IgD-negative memory B cell (primary cell): Measurements from ENCODE around the gene SH3BP5L. TPM values are rescaled to one million over a fixed set of nuclear protein-coding genes. Genes with fewer than 3 reads are reported as not detected.

Experiments used
- H3K27ac Mint-ChIP-seq, 3 donors: one replicate each; pipeline ENCODE4 v1.8.0; 2020 to 2022; ENCODE audit warnings: mild to moderate bottlenecking in 3 of 3, mixed read lengths in 3 of 3, moderate library complexity in 1 of 3
- H3K27me3 Mint-ChIP-seq: one replicate; pipeline ENCODE4 v1.8.0; 2021; ENCODE audit warnings: mixed read lengths
- H3K36me3 Mint-ChIP-seq: one replicate; pipeline ENCODE4 v1.8.0; 2020; ENCODE audit warnings: mild to moderate bottlenecking, mixed read lengths
- H3K4me1 Mint-ChIP-seq, 3 donors: one replicate each; pipeline ENCODE4 v1.8.0; 2020 to 2022; ENCODE audit warnings: mixed read lengths in 3 of 3, mild to moderate bottlenecking in 1 of 3
- H3K4me3 Mint-ChIP-seq, 4 donors: one replicate each; pipeline ENCODE4 v1.8.0; 2020 to 2022; ENCODE audit warnings: mild to moderate bottlenecking in 4 of 4, mixed read lengths in 4 of 4, moderate library complexity in 3 of 4
- H3K9me3 Mint-ChIP-seq, 3 donors: one replicate each; pipeline ENCODE4 v1.8.0; 2020 to 2021; ENCODE audit warnings: mixed read lengths in 3 of 3, mild to moderate bottlenecking in 1 of 3
- polyA plus RNA-seq: library from polyadenylated mRNA; unstranded; fragments of 300-500 nt; fragmentation: Illumina TruSeq; gene quantifications from one replicate; pipeline ENCODE4 v1.2.3, GENCODE V29; 2021

Gene SH3BP5L
- polyA plus RNA-seq, 1 donor from 2014 or later: 4.9 TPM

DNA sequence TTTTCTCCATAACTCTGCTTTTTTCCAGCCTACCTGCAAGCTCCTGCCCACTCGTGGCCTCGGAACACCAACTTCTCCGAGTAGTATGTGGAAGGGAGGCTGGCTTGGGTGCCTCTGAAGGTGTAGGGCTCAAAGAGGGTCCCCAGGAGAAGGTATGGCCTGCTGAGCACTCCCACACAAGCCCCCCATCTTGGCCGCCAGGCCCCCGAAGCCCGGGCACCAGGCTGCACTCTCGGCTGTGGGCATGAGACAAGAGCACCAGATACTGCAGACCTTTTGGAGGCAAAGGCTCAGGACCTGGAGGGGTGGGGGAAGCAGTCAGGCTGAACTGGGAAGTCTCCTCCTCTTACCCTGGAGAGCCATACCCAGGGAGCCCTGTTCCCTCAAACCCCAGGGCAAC lies 31.5 kb upstream of the SH3BP5L start:
- no peaks in the 10 kb centered on the region for H3K36me3 Mint-ChIP-seq
- H3K4me3 Mint-ChIP-seq: peak overlapping the region in 2 of 4 donors; percentile 97 to 100
- H3K4me1 Mint-ChIP-seq: peaks cover 20 to 39% (median 22%) of the 10 kb centered on the region in 3 donors
- H3K27me3 Mint-ChIP-seq: no peaks in the 10 kb centered on the region
- H3K9me3 Mint-ChIP-seq: no peaks in the 10 kb centered on the region
- H3K27ac Mint-ChIP-seq: peak overlapping the region in 2 of 3 donors; percentile 34 to 91

DNA sequence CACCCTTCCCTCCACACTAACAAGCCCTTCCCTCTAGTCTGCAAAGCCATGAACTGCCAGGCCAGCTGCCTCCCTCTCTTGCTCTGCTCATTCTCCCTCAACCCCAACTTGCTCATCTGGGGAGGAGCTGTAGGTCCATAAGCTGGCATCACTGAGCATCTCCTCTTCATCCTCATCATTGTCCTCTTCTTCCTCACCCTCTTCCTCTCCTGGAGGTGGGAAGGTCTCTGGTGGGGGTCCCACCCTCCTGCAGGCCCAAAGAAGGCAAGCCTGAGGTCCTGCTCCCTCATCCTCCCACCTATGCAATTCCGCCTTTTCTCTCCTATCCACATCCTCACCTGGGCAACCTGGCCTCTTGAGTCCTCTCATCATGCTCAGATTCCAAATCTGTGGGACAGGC lies 30.5 kb upstream of the SH3BP5L start:
- Mint-ChIP-seq H3K27ac (peak overlapping the region in 2 of 3 donors; percentile 33 to 79), H3K4me3 (peak overlapping the region in 1 of 4 donors; percentile 4), H3K27me3 (no peaks in the 10 kb centered on the region), H3K4me1 (peaks cover 19 to 32% (median 22%) of the 10 kb centered on the region in 3 donors), H3K36me3 (no peaks in the 10 kb centered on the region), H3K9me3 (no peaks in the 10 kb centered on the region)

DNA sequence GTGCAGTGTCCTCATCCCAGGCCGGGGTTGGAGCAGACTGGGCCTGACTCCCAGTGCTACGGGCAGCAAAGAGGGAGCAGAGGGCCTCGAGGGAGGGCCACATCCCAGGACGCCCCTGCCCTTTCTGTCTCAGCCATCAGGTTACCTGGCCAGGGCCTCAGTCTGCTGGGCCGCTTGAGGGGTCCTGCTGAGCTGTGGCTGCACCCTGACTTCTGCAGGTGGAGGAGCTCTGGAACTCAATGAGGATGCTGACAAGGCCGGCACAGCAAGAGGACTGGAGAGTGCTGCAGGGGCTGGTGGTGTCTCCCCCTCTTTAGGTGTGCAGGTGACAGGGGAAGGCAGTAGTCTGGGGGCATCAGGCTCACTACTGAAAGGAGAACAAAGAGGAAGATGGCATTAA lies 29.9 kb upstream of the SH3BP5L start:
- H3K27ac Mint-ChIP-seq: peak overlapping the region in 1 of 3 donors; percentile 53
- peaks cover 19 to 32% (median 22%) of the 10 kb centered on the region in 3 donors for H3K4me1 Mint-ChIP-seq
- H3K9me3 Mint-ChIP-seq: no peaks in the 10 kb centered on the region
- no peaks in the 10 kb centered on the region for H3K36me3 Mint-ChIP-seq
- H3K27me3 Mint-ChIP-seq: no peaks in the 10 kb centered on the region
- peak overlapping the region in 1 of 4 donors; percentile 30 for H3K4me3 Mint-ChIP-seq

DNA sequence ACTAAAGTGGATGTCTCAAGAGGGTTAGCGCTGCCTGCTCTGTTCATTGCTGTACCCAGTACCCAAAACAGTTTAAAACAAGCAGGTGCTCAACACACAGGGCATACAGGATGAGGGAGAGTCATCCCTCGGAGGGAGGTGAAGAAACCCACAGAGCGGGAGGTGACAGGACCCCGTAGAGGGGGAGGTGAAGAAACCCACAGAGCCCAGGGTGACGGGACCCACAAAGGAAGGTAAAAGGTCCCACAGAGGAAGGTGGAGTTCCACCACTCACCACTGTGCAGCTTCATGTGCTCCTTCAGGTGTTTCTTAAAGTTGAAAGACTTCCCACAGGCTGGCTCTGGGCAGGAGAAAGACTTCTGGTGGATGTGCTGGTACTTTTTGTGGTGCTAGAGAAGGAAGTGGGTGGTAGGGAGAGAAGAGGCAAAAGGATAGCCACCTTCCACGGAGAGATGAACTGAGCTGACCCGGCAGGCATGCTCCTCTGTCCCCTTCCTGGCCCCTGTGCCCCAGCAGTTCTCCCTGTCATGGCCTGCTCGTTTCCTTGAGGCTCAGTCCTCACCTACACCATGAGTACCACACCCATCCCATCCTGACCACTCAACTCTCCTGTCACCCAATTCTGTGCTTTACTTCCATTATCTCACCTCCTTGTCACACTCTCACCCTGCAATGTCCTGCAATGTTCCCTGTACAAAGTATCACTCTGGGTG lies 28.1 kb upstream of the SH3BP5L start:
- no peaks in the 10 kb centered on the region for H3K9me3 Mint-ChIP-seq
- peaks cover 9 to 23% (median 15%) of the 10 kb centered on the region in 3 donors for H3K4me1 Mint-ChIP-seq
- no peaks in the 10 kb centered on the region for H3K27me3 Mint-ChIP-seq
- H3K4me3 Mint-ChIP-seq: no peak overlapping the region
- peaks cover 3% of the 10 kb centered on the region for H3K36me3 Mint-ChIP-seq
- H3K27ac Mint-ChIP-seq: peak overlapping the region in 1 of 3 donors; percentile 85

DNA sequence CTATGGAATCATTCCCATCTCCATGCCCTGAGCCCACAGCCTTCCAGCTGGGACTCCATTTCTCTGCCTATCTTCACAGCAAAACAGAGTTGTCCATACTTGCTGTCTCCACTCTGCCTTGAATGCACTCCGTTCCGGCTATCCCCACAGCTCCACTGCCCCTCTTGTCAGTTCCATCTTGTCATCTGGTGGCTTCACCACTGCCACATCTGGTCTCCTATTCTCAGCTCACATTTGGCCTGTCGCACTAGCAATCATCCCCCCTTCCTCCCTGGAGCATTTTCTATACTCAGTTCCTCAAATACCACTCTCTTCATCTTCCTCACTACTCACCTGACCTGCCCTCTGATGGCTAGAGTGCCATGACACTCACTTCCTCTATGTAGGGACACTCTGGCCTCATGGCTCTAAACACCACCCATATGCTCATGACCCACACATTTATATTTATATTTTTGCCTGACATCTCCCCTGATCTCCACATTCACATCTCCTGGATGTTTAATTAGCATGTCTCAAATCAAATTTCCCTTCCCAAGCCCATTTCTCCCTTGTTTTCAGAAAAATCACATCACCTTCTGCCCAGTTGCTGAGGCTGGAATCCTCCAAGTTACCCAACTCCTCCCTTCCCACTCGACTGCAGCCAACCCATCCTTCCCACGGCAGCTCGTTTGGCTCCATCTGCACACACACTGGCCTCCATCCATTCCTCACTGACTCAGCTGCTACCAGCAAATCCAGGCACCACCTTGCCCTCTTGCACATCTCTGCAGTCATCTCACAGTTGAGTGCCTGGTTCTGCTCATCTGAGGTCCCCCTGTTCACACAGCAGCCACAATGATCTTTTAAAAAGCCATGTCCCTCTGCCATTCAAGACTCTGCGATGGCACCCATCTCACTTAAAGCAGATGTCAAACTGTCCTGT lies 27.0 kb upstream of the SH3BP5L start:
- Mint-ChIP-seq H3K27ac (no peak overlapping the region), H3K9me3 (no peaks in the 10 kb centered on the region), H3K36me3 (peaks cover 4% of the 10 kb centered on the region), H3K4me1 (peaks cover 4 to 18% (median 10%) of the 10 kb centered on the region in 3 donors), H3K27me3 (no peaks in the 10 kb centered on the region), H3K4me3 (no peak overlapping the region)

DNA sequence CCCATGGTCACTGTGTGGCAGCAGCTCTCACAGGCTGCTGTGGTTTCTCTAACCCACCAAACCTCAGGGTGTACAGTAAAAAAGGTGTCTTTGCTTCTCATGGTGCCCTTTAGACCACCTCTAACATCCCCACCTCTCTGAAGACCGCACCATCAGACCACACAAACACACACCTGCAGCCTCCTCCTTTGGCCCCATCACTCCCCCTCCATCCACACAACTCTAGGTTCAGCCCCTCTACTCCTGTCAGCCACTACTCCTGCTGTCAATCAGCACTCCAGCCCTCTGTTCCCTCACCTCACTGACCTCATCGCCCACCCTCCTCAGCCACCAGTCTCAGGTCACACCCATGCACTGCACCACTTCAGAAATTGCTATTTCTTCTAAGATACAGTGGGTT lies 25.7 kb upstream of the SH3BP5L start:
- H3K36me3 Mint-ChIP-seq: peaks cover 5% of the 10 kb centered on the region
- H3K4me3 Mint-ChIP-seq: no peak overlapping the region
- peaks cover 4 to 11% (median 5%) of the 10 kb centered on the region in 3 donors for H3K4me1 Mint-ChIP-seq
- H3K27ac Mint-ChIP-seq: no peak overlapping the region
- H3K9me3 Mint-ChIP-seq: no peaks in the 10 kb centered on the region
- H3K27me3 Mint-ChIP-seq: no peaks in the 10 kb centered on the region

DNA sequence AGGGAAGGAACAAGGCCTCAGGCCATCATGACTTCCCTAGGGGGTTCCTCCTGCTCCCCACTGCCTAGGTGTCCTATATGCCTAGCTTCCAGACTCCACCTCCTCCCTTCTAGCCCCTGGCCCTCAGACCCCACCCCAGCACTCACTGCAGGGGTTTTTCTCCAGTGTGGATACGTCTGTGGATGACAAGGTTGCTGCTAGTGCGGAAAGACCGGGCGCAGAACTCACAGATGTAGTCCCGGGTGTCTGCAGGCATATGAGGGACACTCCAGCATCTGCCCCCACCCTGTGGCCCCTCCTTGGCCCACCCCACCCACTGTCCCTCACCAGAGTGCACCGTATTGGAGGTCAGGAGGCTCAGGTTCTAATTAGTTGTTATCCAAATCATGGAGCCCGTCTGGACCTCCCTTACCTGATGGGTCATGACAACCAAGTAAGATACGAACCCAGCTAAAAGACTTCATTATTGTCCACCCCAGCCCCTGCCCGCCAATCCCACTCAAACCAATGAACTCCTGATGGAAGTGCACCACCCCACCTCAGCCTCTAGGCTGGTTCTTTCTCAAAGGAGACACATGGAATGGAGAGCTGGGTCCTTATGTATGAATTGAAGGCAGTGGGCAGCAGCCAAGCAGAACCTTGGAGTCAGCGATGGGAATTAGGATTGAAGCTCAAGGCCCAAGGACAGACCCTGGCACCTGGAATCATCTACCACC lies 25.0 kb upstream of the SH3BP5L start:
- Mint-ChIP-seq H3K27me3 (no peaks in the 10 kb centered on the region), H3K27ac (no peak overlapping the region), H3K4me1 (peaks cover 4 to 11% (median 5%) of the 10 kb centered on the region in 3 donors), H3K9me3 (no peaks in the 10 kb centered on the region), H3K36me3 (peaks cover 7% of the 10 kb centered on the region), H3K4me3 (no peak overlapping the region)

DNA sequence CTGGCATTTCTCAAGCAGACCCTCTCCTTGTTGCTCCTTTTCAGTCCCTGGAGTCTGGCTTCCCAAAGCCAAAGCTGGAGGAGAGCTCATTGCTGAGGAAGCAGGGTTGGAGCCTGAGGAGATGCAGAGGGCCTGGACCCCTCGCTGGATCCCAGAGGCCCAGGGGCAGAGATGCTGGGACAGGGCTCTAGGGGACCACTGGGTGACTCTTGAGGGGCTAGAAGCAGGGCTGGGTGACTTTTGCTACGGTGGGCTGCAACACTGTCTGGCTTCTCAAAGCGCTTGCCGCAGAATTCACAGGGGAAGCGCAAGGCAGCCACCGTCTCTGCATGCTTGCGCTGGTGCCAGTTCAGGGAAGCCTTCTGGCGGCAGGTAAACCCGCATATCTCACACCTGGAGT lies 24.4 kb upstream of the SH3BP5L start:
- H3K9me3 Mint-ChIP-seq: no peaks in the 10 kb centered on the region
- H3K4me3 Mint-ChIP-seq: no peak overlapping the region
- H3K36me3 Mint-ChIP-seq: peaks cover 8% of the 10 kb centered on the region
- H3K27me3 Mint-ChIP-seq: no peaks in the 10 kb centered on the region
- H3K4me1 Mint-ChIP-seq: peaks cover 4 to 11% (median 5%) of the 10 kb centered on the region in 3 donors
- no peak overlapping the region for H3K27ac Mint-ChIP-seq

DNA sequence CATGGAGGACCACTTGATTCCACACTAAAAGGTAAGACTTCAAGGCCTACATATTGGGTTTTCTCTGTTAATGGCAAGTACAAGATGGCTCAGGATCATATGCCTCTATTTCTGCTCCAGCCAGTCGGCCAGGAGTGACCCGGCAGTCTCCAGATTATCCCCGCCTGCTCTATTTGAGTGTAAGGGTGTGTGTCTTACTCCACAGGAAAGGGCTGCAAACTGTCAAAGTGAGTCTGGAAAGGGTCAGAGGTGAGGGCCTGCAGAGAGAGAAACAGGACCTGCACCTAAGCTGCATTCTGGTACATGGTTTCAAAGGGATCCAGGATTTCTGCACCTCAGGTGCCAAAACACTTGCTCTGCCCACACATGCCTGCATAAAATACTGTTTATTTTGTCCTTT lies 23.9 kb upstream of the SH3BP5L start:
- no peak overlapping the region for H3K4me3 Mint-ChIP-seq
- peaks cover 4 to 6% (median 5%) of the 10 kb centered on the region in 3 donors for H3K4me1 Mint-ChIP-seq
- H3K36me3 Mint-ChIP-seq: peaks cover 8% of the 10 kb centered on the region
- H3K9me3 Mint-ChIP-seq: no peaks in the 10 kb centered on the region
- peak overlapping the region in 1 of 3 donors; percentile 53 for H3K27ac Mint-ChIP-seq
- no peaks in the 10 kb centered on the region for H3K27me3 Mint-ChIP-seq

DNA sequence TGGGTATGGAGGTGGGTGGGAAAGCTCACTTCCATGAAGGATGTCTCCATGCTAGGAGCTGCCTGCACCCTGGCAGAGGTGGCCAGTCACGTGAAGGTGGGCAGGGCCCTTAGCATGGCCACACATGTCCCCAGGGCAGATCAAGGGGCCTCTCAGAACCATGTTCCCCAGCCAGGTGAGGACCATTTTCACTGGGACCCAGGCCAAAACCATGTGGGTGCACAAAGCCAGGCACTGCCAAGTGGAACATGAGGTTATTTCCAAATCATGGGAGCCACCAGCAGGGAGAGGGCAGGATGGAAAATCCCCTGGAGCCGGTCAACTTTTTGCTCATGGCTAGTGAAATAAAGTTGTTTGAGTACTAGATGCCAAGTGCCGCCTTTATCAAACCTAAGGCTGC lies 23.4 kb upstream of the SH3BP5L start:
- Mint-ChIP-seq H3K27me3 (no peaks in the 10 kb centered on the region), H3K27ac (peak overlapping the region in 1 of 3 donors; percentile 11), H3K4me3 (no peak overlapping the region), H3K4me1 (peaks cover 2 to 4% (median 2%) of the 10 kb centered on the region in 3 donors), H3K36me3 (peaks cover 8% of the 10 kb centered on the region), H3K9me3 (no peaks in the 10 kb centered on the region)

DNA sequence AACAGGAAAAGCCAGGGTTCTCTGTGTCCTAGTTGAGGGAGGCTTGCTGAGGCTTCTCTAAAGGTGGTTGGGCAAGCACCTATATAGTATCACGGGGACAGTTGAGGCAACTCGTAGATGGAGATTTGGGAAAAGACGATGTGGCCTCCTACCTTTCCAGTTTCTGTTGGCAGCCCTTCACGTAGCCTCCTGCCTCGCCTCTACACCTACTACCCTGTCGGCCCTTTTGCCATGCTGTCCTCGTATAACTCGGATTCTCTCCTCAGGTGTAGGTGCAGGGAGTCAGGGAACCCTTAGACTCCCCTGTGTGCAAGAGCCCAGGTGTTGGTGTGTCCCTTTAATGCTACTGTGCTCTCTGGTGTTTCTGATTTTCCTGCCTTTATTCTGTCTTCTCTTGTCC lies 22.9 kb upstream of the SH3BP5L start:
- peak overlapping the region in 2 of 3 donors; percentile 11 to 76 for H3K27ac Mint-ChIP-seq
- peaks cover 8% of the 10 kb centered on the region for H3K36me3 Mint-ChIP-seq
- no peaks in the 10 kb centered on the region for H3K27me3 Mint-ChIP-seq
- no peak overlapping the region for H3K4me3 Mint-ChIP-seq
- H3K9me3 Mint-ChIP-seq: no peaks in the 10 kb centered on the region
- H3K4me1 Mint-ChIP-seq: peaks cover 0 to 1% (median 0%) of the 10 kb centered on the region in 3 donors

DNA sequence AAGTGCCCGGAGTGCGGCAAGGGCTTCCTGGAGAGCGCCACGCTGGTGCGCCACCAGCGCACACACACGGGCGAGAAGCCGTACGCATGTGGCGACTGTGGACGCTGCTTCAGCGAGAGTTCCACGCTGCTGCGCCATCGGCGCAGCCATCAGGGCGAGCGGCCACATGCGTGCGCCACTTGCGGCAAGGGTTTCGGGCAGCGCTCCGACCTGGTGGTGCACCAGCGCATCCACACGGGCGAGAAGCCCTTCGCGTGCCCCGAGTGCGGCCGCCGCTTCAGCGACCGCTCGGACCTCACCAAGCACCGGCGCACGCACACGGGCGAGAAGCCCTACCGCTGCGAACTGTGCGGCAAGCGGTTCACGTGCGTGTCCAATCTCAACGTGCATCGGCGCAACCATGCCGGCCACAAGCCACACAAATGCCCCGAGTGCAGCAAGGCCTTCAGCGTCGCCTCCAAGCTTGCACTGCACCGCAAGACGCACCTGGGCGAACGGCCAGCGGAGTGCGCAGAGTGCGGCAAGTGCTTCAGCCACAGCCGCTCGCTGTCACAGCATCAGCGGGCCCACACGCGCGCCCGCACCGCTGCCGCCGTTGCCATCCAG lies 22.3 kb upstream of the SH3BP5L start:
- Mint-ChIP-seq H3K9me3 (no peaks in the 10 kb centered on the region), H3K4me1 (peaks cover 0 to 1% (median 0%) of the 10 kb centered on the region in 3 donors), H3K27ac (no peak overlapping the region), H3K4me3 (no peak overlapping the region), H3K36me3 (peaks cover 8% of the 10 kb centered on the region), H3K27me3 (no peaks in the 10 kb centered on the region)

DNA sequence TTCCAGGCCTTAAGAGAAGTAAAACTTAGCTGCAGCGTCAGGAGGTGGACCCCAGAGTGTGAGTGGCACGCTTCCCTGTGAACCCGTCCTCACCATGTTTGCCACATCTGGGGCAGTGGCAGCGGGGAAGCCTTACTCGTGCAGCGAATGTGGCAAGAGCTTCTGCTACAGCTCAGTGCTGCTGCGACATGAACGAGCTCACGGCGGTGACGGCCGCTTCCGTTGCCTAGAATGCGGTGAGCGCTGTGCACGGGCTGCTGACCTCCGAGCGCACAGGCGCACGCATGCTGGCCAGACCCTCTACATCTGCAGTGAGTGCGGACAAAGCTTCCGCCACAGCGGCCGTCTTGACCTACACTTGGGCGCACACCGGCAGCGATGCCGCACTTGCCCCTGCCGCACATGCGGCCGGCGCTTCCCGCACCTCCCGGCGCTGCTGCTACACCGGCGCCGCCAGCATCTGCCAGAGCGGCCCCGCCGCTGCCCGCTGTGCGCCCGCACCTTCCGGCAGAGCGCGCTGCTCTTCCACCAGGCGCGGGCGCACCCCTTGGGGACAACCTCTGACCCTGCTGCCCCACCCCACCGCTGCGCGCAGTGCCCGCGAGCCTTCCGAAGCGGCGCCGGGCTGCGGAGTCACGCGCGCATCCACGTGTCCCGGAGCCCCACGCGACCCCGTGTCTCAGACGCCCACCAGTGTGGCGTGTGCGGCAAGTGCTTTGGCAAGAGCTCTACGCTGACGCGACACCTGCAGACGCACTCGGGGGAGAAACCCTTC lies 21.7 kb upstream of the SH3BP5L start:
- no peaks in the 10 kb centered on the region for H3K9me3 Mint-ChIP-seq
- H3K27ac Mint-ChIP-seq: peak overlapping the region in 1 of 3 donors; percentile 9
- H3K27me3 Mint-ChIP-seq: no peaks in the 10 kb centered on the region
- no peak overlapping the region for H3K4me3 Mint-ChIP-seq
- peaks cover 2 to 8% (median 2%) of the 10 kb centered on the region in 3 donors for H3K4me1 Mint-ChIP-seq
- peaks cover 8% of the 10 kb centered on the region for H3K36me3 Mint-ChIP-seq

DNA sequence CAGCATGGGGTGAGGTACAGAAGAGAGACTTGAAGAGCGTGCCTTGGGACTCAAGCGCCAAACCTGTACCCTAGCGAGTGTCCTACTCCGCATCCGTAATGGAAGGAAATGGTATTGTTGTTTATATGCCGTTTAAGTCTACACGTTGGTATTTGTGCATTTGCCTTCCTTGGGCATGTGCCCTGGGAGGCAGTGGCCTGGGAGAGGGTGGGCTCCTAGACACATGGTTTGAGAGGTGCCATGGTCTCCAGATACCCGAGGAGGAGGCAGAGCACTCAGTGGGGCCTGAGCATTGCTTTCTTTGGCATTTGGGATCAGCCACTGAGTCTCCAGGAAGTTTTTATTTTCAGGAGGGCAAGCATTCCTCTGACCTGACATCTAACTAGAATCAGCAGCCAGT lies 18.8 kb upstream of the SH3BP5L start:
- Mint-ChIP-seq H3K27ac (no peak overlapping the region), H3K4me3 (peak overlapping the region in 1 of 4 donors; percentile 22), H3K4me1 (peaks cover 7 to 28% (median 20%) of the 10 kb centered on the region in 3 donors), H3K27me3 (no peaks in the 10 kb centered on the region), H3K9me3 (no peaks in the 10 kb centered on the region), H3K36me3 (peaks cover 8% of the 10 kb centered on the region)
